Fibroblast of the aortic adventitia (primary cell): Measurements from ENCODE around the gene TUBGCP3. TPM values are rescaled to one million over a fixed set of nuclear protein-coding genes. Genes with fewer than 3 reads are reported as not detected.

Experiments
- DNase-seq: peaks from one replicate; pipeline ENCODE4 v3.0.0-alpha.2; 2010; ENCODE audit warnings: low read depth
- H3K4me3 ChIP-seq: 2 replicates; pipeline ENCODE4 v1.5.1; 2011; ENCODE audit warnings: low read depth, mild to moderate bottlenecking, control low read depth, low read length, moderate library complexity
- total RNA-seq: library from RNA; depleted of rRNA; stranded (reverse); fragments of >200 nt; gene quantifications from 2 replicates; pipeline ENCODE4 v1.2.3, GENCODE V29; 2012; ENCODE audit warnings: low replicate concordance
- TF ChIP-seq, protein P1 (sequence below): IDR thresholded peaks from 2 replicates; pipeline ENCODE4 v1.5.1; 2011; ENCODE audit warnings: mild to moderate bottlenecking, low read length, control low read depth, inconsistent platforms; ENCODE audit not compliant: insufficient read depth

TUBGCP3 gene
- total RNA-seq, 1 donor = 26.8 TPM

DNA sequence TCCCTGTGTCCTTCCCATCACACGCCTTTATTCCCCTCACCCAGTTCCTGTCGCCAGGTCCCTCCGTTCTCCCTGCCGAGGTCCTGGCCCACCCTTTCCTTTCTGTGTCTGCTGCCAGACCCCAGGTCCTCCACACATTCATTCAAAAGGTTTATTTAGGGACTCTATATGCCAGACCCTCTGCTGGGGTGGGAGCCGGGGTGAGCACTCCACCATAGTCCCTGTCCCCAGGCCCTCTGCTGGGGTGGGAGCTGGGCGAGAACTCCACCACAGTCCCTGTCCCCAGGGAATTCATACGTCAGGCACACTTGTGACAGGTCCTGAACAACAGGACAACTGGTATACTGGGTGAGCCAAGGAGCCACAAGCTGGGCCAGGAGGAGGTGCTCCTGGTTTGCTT is 34.4 kb upstream of the TUBGCP3 start:
- TF ChIP-seq, protein P1, sequence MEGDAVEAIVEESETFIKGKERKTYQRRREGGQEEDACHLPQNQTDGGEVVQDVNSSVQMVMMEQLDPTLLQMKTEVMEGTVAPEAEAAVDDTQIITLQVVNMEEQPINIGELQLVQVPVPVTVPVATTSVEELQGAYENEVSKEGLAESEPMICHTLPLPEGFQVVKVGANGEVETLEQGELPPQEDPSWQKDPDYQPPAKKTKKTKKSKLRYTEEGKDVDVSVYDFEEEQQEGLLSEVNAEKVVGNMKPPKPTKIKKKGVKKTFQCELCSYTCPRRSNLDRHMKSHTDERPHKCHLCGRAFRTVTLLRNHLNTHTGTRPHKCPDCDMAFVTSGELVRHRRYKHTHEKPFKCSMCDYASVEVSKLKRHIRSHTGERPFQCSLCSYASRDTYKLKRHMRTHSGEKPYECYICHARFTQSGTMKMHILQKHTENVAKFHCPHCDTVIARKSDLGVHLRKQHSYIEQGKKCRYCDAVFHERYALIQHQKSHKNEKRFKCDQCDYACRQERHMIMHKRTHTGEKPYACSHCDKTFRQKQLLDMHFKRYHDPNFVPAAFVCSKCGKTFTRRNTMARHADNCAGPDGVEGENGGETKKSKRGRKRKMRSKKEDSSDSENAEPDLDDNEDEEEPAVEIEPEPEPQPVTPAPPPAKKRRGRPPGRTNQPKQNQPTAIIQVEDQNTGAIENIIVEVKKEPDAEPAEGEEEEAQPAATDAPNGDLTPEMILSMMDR = no peak
- no peak for DNase-seq
- no peak overlapping the region for H3K4me3 ChIP-seq

GRCh38 chr13:112619730-112620631 is 32.0 kb upstream of the TUBGCP3 start:
- TF ChIP-seq, protein P1 = no peak
- DNase-seq = peak; percentile 33
- H3K4me3 ChIP-seq = no peak overlapping the region

DNA sequence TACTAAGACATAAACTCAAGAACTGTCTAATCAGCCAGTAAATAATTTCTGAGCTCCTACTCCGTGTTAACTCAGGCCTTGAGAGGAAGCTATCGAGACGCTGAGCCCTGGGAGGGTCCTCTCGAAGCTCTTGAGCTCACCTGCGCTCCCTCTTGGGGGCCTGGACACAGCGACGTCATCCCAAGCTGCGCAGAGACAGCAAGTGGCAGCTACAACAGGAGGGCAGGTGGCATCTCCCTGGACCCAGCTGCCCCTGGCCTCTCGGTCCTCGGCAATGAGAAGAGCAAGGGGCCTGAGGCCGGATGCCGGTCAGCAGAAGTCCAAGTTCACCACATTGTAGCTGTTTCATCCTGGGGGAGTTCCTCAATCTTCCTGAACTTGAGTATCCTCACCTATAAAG is 30.5 kb upstream of the TUBGCP3 start:
- TF ChIP-seq, protein P1 = no peak
- no peak overlapping the region for H3K4me3 ChIP-seq
- DNase-seq = no peak

- TF ChIP-seq, protein P1 = no peak
Measured at GRCh38 chr13:112617754-112618375, 29.9 kb upstream of the TUBGCP3 start.

DNA sequence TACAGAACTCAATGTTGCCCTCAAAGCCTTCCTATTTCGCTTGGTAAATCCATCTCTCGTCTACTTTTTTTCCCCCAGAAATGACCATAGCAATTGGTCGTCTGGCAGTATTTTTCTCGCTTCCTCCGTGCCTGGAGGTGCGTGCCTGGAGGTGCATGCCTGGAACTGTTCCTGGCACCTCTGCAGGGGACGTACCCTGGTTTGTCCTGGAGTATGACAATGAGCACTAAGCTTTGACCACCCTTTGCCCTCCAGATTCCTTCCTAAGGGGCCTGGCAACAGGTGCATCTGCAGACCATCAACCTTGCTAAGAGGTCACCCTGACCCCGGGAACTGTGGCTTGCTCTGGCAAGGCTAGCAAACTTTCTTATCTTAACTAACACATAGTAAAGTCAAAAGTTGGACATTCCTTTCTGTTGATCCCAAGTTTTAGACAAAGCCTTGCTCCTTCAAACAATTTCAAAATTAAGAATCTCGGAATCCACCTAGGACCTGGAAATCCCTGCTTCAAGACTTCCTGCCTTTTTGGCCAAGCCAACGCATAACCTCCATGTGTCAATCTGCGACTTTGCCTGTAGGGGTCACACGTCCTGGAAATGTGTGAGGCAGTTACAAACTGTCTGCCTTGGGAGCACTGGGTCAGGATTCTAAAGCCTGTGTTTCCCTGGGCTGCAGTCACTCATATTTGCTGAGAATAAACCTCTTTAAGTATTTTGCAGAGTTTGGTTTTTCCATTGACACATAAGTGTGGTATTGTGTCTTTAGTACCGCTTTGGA is 28.8 kb upstream of the TUBGCP3 start:
- no peak overlapping the region for H3K4me3 ChIP-seq
- TF ChIP-seq, protein P1 = peak; percentile 69
- peak; percentile 63 for DNase-seq

More at GRCh38 chr13:112617754-112618375, 29.9 kb upstream of the TUBGCP3 start:
- H3K4me3 ChIP-seq = no peak overlapping the region
- no peak for DNase-seq

DNA sequence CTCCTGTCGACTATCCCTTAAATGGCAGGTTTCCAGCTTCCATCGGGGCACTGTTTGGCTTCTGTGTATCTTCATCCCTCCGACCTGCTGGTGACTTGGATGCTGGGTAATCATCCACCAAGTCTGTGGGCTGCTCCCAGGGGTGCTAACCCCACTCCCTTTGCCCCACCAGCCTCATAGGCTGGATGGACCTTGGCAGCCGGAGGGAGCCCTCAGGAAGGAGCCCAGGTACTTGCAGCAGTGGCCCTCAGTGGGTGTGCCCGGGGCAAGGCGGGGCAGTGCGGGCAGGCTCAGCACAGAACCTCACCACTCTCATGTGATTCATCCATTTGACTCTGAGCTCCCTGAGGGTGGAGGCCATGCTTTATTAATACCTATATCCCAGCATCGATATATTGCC is 27.4 kb upstream of the TUBGCP3 start:
- no peak overlapping the region for H3K4me3 ChIP-seq
- DNase-seq = no peak
- TF ChIP-seq, protein P1 = no peak
